Heart right ventricle (tissue), 16 donors: Measurements from ENCODE around the gene ST6GALNAC5. TPM values are rescaled to one million over a fixed set of nuclear protein-coding genes. Genes with fewer than 3 reads are reported as not detected.

Source experiments
- ATAC-seq, 8 donors: fragments of 200-7000 bp; cut with Tn5 transposase; one replicate each; pipeline ENCODE4 v1.9.1; 2020; ENCODE audit warnings: mild to moderate bottlenecking in 8 of 8, moderate library complexity in 8 of 8, moderate number of reproducible peaks in 1 of 8
- DNase-seq, 2 donors: peaks; one replicate each; pipeline ENCODE4 v3.0.0-alpha.2; 2020
- H3K27ac ChIP-seq, 10 donors: fragments of 200-600 bp; sonication (generic) in 2 of 10; one replicate each; pipeline versions ENCODE4 v1.5.0 to v1.8.0; 2020 to 2022; ENCODE audit warnings: mild to moderate bottlenecking in 3 of 10
- H3K27me3 ChIP-seq, 7 donors: fragments of 200-600 bp; one replicate each; pipeline ENCODE4 v1.8.0; 2021 to 2022; ENCODE audit warnings: mild to moderate bottlenecking in 2 of 7
- H3K36me3 ChIP-seq, 9 donors: fragments of 200-600 bp; sonication (generic) in 1 of 9; one replicate each; pipeline versions ENCODE4 v1.5.0 to v1.8.0; 2020 to 2022; ENCODE audit warnings: mild to moderate bottlenecking in 2 of 9
- H3K4me1 ChIP-seq, 9 donors: fragments of 200-600 bp; sonication (generic) in 1 of 9; one replicate each; pipeline versions ENCODE4 v1.5.0 to v1.8.0; 2020 to 2022; ENCODE audit warnings: mild to moderate bottlenecking in 4 of 9
- H3K4me3 ChIP-seq, 10 donors: fragments of 200-600 bp; sonication (generic) in 2 of 10; one replicate each; pipeline versions ENCODE4 v1.5.0 to v1.8.0; 2020 to 2022; ENCODE audit warnings: mild to moderate bottlenecking in 7 of 10, moderate library complexity in 2 of 10
- H3K9me3 ChIP-seq, 11 donors: fragments of 200-600 bp in 10 of 11; sonication (generic) in 2 of 11; one replicate each; pipeline versions ENCODE4 v1.5.0 to v1.8.0; 2013 to 2022; ENCODE audit warnings: mild to moderate bottlenecking in 2 of 11, control low read depth in 1 of 11, moderate library complexity in 1 of 11
- CTCF ChIP-seq, 9 donors: fragments of 200-600 bp; sonication (generic) in 2 of 9; IDR thresholded peaks; one replicate each; pipeline versions ENCODE4 v1.5.0 to v1.8.0; 2021 to 2022; ENCODE audit warnings: antibody characterized with exemption in 9 of 9, mild to moderate bottlenecking in 5 of 9, moderate library complexity in 1 of 9
- WGBS, 2 donors: extraction: QIAGEN DNeasy Blood & Tissue Kit; methylation state at CpG; one replicate each; pipeline ENCODE4 v1.1.7; 2013; ENCODE audit warnings: inconsistent platforms in 1 of 2; 5-methylcytosine and 5-hydroxymethylcytosine counted together
- intact Hi-C, 10 donors: fragments of 100-400 bp; cut with DNase I; formaldehyde crosslinking; loops; one replicate each; pipeline versions ENCODE4 v1.11.1 to v1.14.2; 2022
- polyA plus RNA-seq, 2 donors: library from polyadenylated mRNA; stranded (reverse); fragments of 200-250 nt; gene quantifications; one replicate each; pipeline ENCODE4 v1.2.3, GENCODE V29; 2013
- total RNA-seq, 10 donors: library from RNA; stranded (reverse); fragmentation: NEBNext Ultra II Directional in 3 of 10; extraction: Animal tissue kit (Norgen Biotek cat#: 25700) in 3 of 10; gene quantifications; one replicate each; pipeline versions ENCODE4 v1.2.1 to v1.2.4, GENCODE V29; 2021 to 2023
- donor health status: Arrhythmogenic right ventricular cardiomyopathy.
- donor health status: ischemic (EF 13 %, LVEDD 7.1; RV severe dilation, severe dysfunction).
- donor health status: healthy with polysubstance abuse.
- donor health status: DM: no; HTN: yes; CAD: no.
- donor health status: DM: no; HTN: no; CAD: no.
- donor health status: ischemic (EF 25% LVEDD 6.9; RV normal size, moderate dysfunction).
- donor health status: ischemic (EF 25% LVEDD 5.7; RV mildly dilated, moderate dysfunction).
- donor health status: healthy.
- donor health status: DM: yes; HTN: yes; CAD: no.
- donor health status: Ischemic cardiomyopathy.
- donor health status: ischemic (EF 35%, LVEDD 5.7; RV mildly dilated, moderate dysfunction).
- donor health status: nonischemic (EF 11% LVEDD 7.7; RV severe dilation, severe dysfunction).
- donor health status: DM: yes; HTN: yes; CAD: no.
- donor health status: PGD.
- donor health status: ischemic (EF 29% LVEDD 5.4; RV normal size, mild dysfunction).
- donor health status: nonischemic (EF 23%, LVEDD 6.1; RV moderate dilation, normal function).

The ST6GALNAC5 gene
- total and polyA plus RNA-seq, 12 donors: 0.17 to 1.3 (median 0.35) TPM; not detected in 2

- no peak overlapping the region for H3K4me3 ChIP-seq
- H3K27me3 ChIP-seq: no peaks in the 10 kb centered on the region
- no peak for TF ChIP-seq CTCF (IDR thresholded peaks at IDR 0.05)
- no peaks in the 10 kb centered on the region for H3K4me1 ChIP-seq
- DNase-seq (no peak), ATAC-seq (no peak)
- 77 to 80% methylated on average over 1 of the region's 1 CpG for WGBS, 2 donors
- intact Hi-C loops: no loop called here
- H3K9me3 ChIP-seq: peaks cover 0 to 8% (median 0%) of the 10 kb centered on the region in 11 donors
- H3K27ac ChIP-seq: no peak overlapping the region
- H3K36me3 ChIP-seq: no peaks in the 10 kb centered on the region
Measured at GRCh38 chr1:76833151-76833550, 34.1 kb upstream of the ST6GALNAC5 start.

GRCh38 chr1:76833856-76834255, 33.4 kb upstream of the ST6GALNAC5 start:
- no peak overlapping the region for H3K4me3 ChIP-seq
- H3K27ac ChIP-seq: no peak overlapping the region
- no peaks in the 10 kb centered on the region for H3K4me1 ChIP-seq
- no peak for ATAC-seq
- 71 to 74% methylated on average over 2 of the region's 2 CpGs for WGBS, 2 donors
- intact Hi-C loops: no loop called here
- no peak for DNase-seq
- TF ChIP-seq CTCF (IDR thresholded peaks at IDR 0.05): no peak
- H3K36me3 ChIP-seq: no peaks in the 10 kb centered on the region
- H3K27me3 ChIP-seq: no peaks in the 10 kb centered on the region
- peaks cover 0 to 8% (median 0%) of the 10 kb centered on the region in 11 donors for H3K9me3 ChIP-seq

GRCh38 chr1:76835203-76835602, 32.1 kb upstream of the ST6GALNAC5 start:
- Histone ChIP-seq H3K4me1 (no peaks in the 10 kb centered on the region), H3K36me3 (no peaks in the 10 kb centered on the region), H3K9me3 (peaks cover 0 to 8% (median 0%) of the 10 kb centered on the region in 11 donors), H3K27ac (no peak overlapping the region), H3K4me3 (no peak overlapping the region), H3K27me3 (no peaks in the 10 kb centered on the region)
- no peak for TF ChIP-seq CTCF (IDR thresholded peaks at IDR 0.05)
- DNase-seq (no peak), ATAC-seq (no peak)
- intact Hi-C loops: no loop called here

- H3K27me3 ChIP-seq: no peaks in the 10 kb centered on the region
- ATAC-seq (no peak), DNase-seq (no peak)
- H3K4me3 ChIP-seq: no peak overlapping the region
- H3K36me3 ChIP-seq: no peaks in the 10 kb centered on the region
- intact Hi-C loops: no loop called here
- H3K27ac ChIP-seq: no peak overlapping the region
- 95 to 96% methylated on average over 2 of the region's 2 CpGs for WGBS, 2 donors
- peaks cover 0 to 2% (median 0%) of the 10 kb centered on the region in 11 donors for H3K9me3 ChIP-seq
- TF ChIP-seq CTCF (IDR thresholded peaks at IDR 0.05): no peak
- H3K4me1 ChIP-seq: no peaks in the 10 kb centered on the region
Measured at GRCh38 chr1:76840278-76840677, 27.0 kb upstream of the ST6GALNAC5 start.
